ENCODE data around the gene CD151. TPM values are rescaled to one million over a fixed set of nuclear protein-coding genes. Genes with fewer than 3 reads are reported as not detected.

CD151 gene
- total RNA-seq, 1 donor from 2014 or later, result 44.1 TPM

GRCh38 chr11:871472-871871, 38.7 kb downstream of the CD151 start:
- no peak for DNase-seq

GRCh38 chr11:872799-873198, 40.0 kb downstream of the CD151 start:
- no peak for DNase-seq

GRCh38 chr11:873706-874105, 41.0 kb downstream of the CD151 start:
- DNase-seq, result no peak

GRCh38 chr11:875203-875602, 42.5 kb downstream of the CD151 start:
- DNase-seq, result no peak

- DNase-seq, result peak; percentile 26
Measured at GRCh38 chr11:875769-876301, 43.1 kb downstream of the CD151 start.

- peak; percentile 19 for DNase-seq
Measured at GRCh38 chr11:876545-876944, 43.8 kb downstream of the CD151 start.

GRCh38 chr11:877565-877964, 44.8 kb downstream of the CD151 start:
- no peak for DNase-seq

- DNase-seq, result no peak
Measured at GRCh38 chr11:880447-880846, 47.7 kb downstream of the CD151 start.

GRCh38 chr11:882596-882995, 49.8 kb downstream of the CD151 start:
- DNase-seq, result no peak

GRCh38 chr11:883527-883926, 50.8 kb downstream of the CD151 start:
- DNase-seq, result no peak

- DNase-seq, result no peak
Measured at GRCh38 chr11:884578-885070, 51.9 kb downstream of the CD151 start.

- no peak for DNase-seq
Measured at GRCh38 chr11:886568-886967, 53.8 kb downstream of the CD151 start.

- DNase-seq, result no peak
Measured at GRCh38 chr11:887589-887988, 54.8 kb downstream of the CD151 start.

Small RNAs within 50 kb of the gene (small RNA-seq; reads per million reads assigned to genes)
- not detected for gene SNORA52

Other genes starting within 250 kb of the CD151 start
- gene IRF7, start 217.0 kb upstream of the CD151 start, total RNA-seq, result 7.6 TPM
- gene CDHR5, start 208.0 kb upstream of the CD151 start, total RNA-seq, result not detected
- not detected for gene SCT, start 205.8 kb upstream of the CD151 start, total RNA-seq
- 0.16 TPM for gene DRD4, start 195.7 kb upstream of the CD151 start, total RNA-seq
- 50.7 TPM for gene DEAF1, start 137.7 kb upstream of the CD151 start, total RNA-seq
- gene TMEM80, start 137.1 kb upstream of the CD151 start, total RNA-seq, result 11.7 TPM
- gene EPS8L2, start 126.7 kb upstream of the CD151 start, total RNA-seq, result 1.4 TPM
- 61.0 TPM for gene TALDO1, start 85.5 kb upstream of the CD151 start, total RNA-seq
- 22.3 TPM for gene GATD1, start 55.5 kb upstream of the CD151 start, total RNA-seq
- 5.9 TPM for gene CEND1, start 42.9 kb upstream of the CD151 start, total RNA-seq
- 15.0 TPM for gene SLC25A22, start 34.7 kb upstream of the CD151 start, total RNA-seq
- 5.1 TPM for gene PIDD1, start 27.7 kb upstream of the CD151 start, total RNA-seq
- 227 TPM for gene RPLP2, start 23.0 kb upstream of the CD151 start, total RNA-seq
- gene PNPLA2, start 14.0 kb upstream of the CD151 start, total RNA-seq, result 5.3 TPM
- 0.31 TPM for gene CRACR2B, start 5.0 kb upstream of the CD151 start, total RNA-seq
- gene POLR2L, start 9.6 kb downstream of the CD151 start, total RNA-seq, result 14.5 TPM
- gene TSPAN4, start 9.9 kb downstream of the CD151 start, total RNA-seq, result 18.6 TPM
- gene CHID1, start 77.9 kb downstream of the CD151 start, total RNA-seq, result 20.9 TPM
- 35.6 TPM for gene AP2A2, start 92.9 kb downstream of the CD151 start, total RNA-seq
- not detected for gene MUC6, start 203.8 kb downstream of the CD151 start, total RNA-seq
- not detected for gene MUC2, start 241.9 kb downstream of the CD151 start, total RNA-seq

Measured in occipital lobe (tissue), 3 donors.